T follicular helper cell (primary cell): Measurements from ENCODE around the gene TOMM70.

Source experiments
- DNase-seq: peaks from one replicate; pipeline ENCODE4 v3.0.0-alpha.2; 2020; ENCODE audit warnings: low read depth

The TOMM70 gene

GRCh38 chr3:100325827-100326226 lies 75.1 kb downstream of the TOMM70 start:
- no peak for DNase-seq

GRCh38 chr3:100324044-100324443 lies 76.8 kb downstream of the TOMM70 start:
- DNase-seq: no peak

- DNase-seq: no peak
Measured at GRCh38 chr3:100319951-100320350, 80.9 kb downstream of the TOMM70 start.

GRCh38 chr3:100317912-100318311 lies 83.0 kb downstream of the TOMM70 start:
- DNase-seq: no peak

GRCh38 chr3:100316641-100317069 lies 84.2 kb downstream of the TOMM70 start:
- no peak for DNase-seq
